ENCODE results near the gene PLSCR4. TPM values are rescaled to one million over a fixed set of nuclear protein-coding genes. Genes with fewer than 3 reads are reported as not detected.
A peak's percentile ranks its signal among the peaks of the same experiment; 100 is the strongest.

PLSCR4 gene
- total RNA-seq, 1 experiment from 2014 or later: 1.3 TPM

- Histone ChIP-seq H3K27me3 (replicated peaks; ENCODE audit: insufficient read depth, low read depth, low read length, poor library complexity) (no peaks in the 10 kb centered on the region), H3K9me3 (ENCODE audit: low read depth, low read length, poor library complexity, severe bottlenecking) (no peaks in the 10 kb centered on the region), H3K4me1 (ENCODE audit: insufficient read depth, low read length, poor library complexity, severe bottlenecking) (peaks cover 27% of the 10 kb centered on the region), H3K36me3 (ENCODE audit: insufficient read depth, low read length, poor library complexity, severe bottlenecking) (no peaks in the 10 kb centered on the region), H3K27ac (ENCODE audit: low read depth, low read length, poor library complexity, severe bottlenecking) (peak overlapping the region; percentile 85), H3K4me3 (ENCODE audit: low read depth, low read length, poor library complexity, severe bottlenecking) (peak overlapping the region; percentile 82)
- CTCF ChIA-PET: interaction anchor here (2.2 kb wide), 1 partner anchor 96 kb away, joined by 14 read pairs; no protein-coding TSS in a partner anchor
- POLR2A ChIA-PET (ENCODE audit: low non-redundant PET): no interaction called here
- DNase-seq (ENCODE audit: low spot score): no peak
- intact Hi-C loops (cut with micrococcal nuclease; ENCODE audit: unreplicated experiment): no loop called here
- no peak for TF ChIP-seq CTCF (conservative IDR thresholded peaks at IDR 0.05; ENCODE audit: low read depth, low read length)
- TF ChIP-seq EZH2 (IDR thresholded peaks at IDR 0.05; ENCODE audit: borderline replicate concordance, low read depth, low read length, poor library complexity, severe bottlenecking): no peak
- BruUV-seq (replicated peaks): no TSS peak
Observed at GRCh38 chr3:146161663-146162002, 89.3 kb downstream of the PLSCR4 start.

GRCh38 chr3:146160964-146161662, 89.8 kb downstream of the PLSCR4 start, which contains the start of gene PLOD2:
PLOD2 (minus strand) TSS chr3:146161184; CDS start chr3:146160989, 195 bp downstream.
- H3K36me3 ChIP-seq (ENCODE audit: insufficient read depth, low read length, poor library complexity, severe bottlenecking): no peaks in the 10 kb centered on the region
- ChIA-PET POLR2A (ENCODE audit: low non-redundant PET) (no interaction called here), CTCF (interaction anchor here (2.2 kb wide), 1 partner anchor 96 kb away, joined by 14 read pairs; no protein-coding TSS in a partner anchor)
- peak within 1 kb of the TSS; percentile 82 for H3K4me3 ChIP-seq (ENCODE audit: low read depth, low read length, poor library complexity, severe bottlenecking)
- peak within 1 kb of the TSS; percentile 85 for H3K27ac ChIP-seq (ENCODE audit: low read depth, low read length, poor library complexity, severe bottlenecking)
- peak; percentile 82 for DNase-seq (ENCODE audit: low spot score)
- intact Hi-C loops (cut with micrococcal nuclease; ENCODE audit: unreplicated experiment): no loop called here
- H3K27me3 ChIP-seq (replicated peaks; ENCODE audit: insufficient read depth, low read depth, low read length, poor library complexity): no peaks in the 10 kb centered on the region
- H3K9me3 ChIP-seq (ENCODE audit: low read depth, low read length, poor library complexity, severe bottlenecking): no peaks in the 10 kb centered on the region
- peaks cover 32% of the 10 kb centered on the region for H3K4me1 ChIP-seq (ENCODE audit: insufficient read depth, low read length, poor library complexity, severe bottlenecking)
- TF ChIP-seq EZH2 (IDR thresholded peaks at IDR 0.05; ENCODE audit: borderline replicate concordance, low read depth, low read length, poor library complexity, severe bottlenecking) (no peak), CTCF (conservative IDR thresholded peaks at IDR 0.05; ENCODE audit: low read depth, low read length) (no peak)
- no TSS peak for BruUV-seq (replicated peaks)

GRCh38 chr3:146160321-146160963, 90.5 kb downstream of the PLSCR4 start:
- Histone ChIP-seq H3K27ac (ENCODE audit: low read depth, low read length, poor library complexity, severe bottlenecking) (peak overlapping the region; percentile 85), H3K4me1 (ENCODE audit: insufficient read depth, low read length, poor library complexity, severe bottlenecking) (peaks cover 35% of the 10 kb centered on the region)
- POLR2A ChIA-PET (ENCODE audit: low non-redundant PET): no interaction called here

More at GRCh38 chr3:146160321-146160963, 90.5 kb downstream of the PLSCR4 start:
- no TSS peak for BruUV-seq (replicated peaks)
- intact Hi-C loops (cut with micrococcal nuclease; ENCODE audit: unreplicated experiment): no loop called here
- Histone ChIP-seq H3K9me3 (ENCODE audit: low read depth, low read length, poor library complexity, severe bottlenecking) (no peaks in the 10 kb centered on the region), H3K27me3 (replicated peaks; ENCODE audit: insufficient read depth, low read depth, low read length, poor library complexity) (no peaks in the 10 kb centered on the region), H3K4me3 (ENCODE audit: low read depth, low read length, poor library complexity, severe bottlenecking) (peak overlapping the region; percentile 82), H3K36me3 (ENCODE audit: insufficient read depth, low read length, poor library complexity, severe bottlenecking) (no peaks in the 10 kb centered on the region)
- DNase-seq (ENCODE audit: low spot score): peak; percentile 90
- CTCF ChIA-PET: interaction anchor here (0.6 to 2.2 kb wide), 2 partner anchors 95 to 374 kb away, joined by 3 to 14 read pairs; no protein-coding TSS in a partner anchor
- peak; percentile 60 for TF ChIP-seq CTCF (conservative IDR thresholded peaks at IDR 0.05; ENCODE audit: low read depth, low read length)
- TF ChIP-seq EZH2 (IDR thresholded peaks at IDR 0.05; ENCODE audit: borderline replicate concordance, low read depth, low read length, poor library complexity, severe bottlenecking): no peak
